Lower leg skin (tissue), 4 donors: ENCODE data around the gene PROSER2. TPM values are rescaled to one million over a fixed set of nuclear protein-coding genes. Genes with fewer than 3 reads are reported as not detected.

ENCODE experiments used
- DNase-seq, 2 donors: peaks; one replicate each; pipeline ENCODE4 v3.0.0-alpha.2; 2019; ENCODE audit warnings: low spot score in 2 of 2
- H3K4me3 ChIP-seq: fragments of 200-600 bp; sonication (generic); 2 replicates; pipeline ENCODE4 v1.5.1; 2017; ENCODE audit warnings: mild to moderate bottlenecking, low read depth; ENCODE audit not compliant: poor library complexity, severe bottlenecking
- POLR2A ChIP-seq, 2 donors: fragments of 450-650 bp; IDR thresholded peaks; one replicate each; pipeline ENCODE4 v1.6.1; 2016 to 2017; ENCODE audit warnings: antibody characterized with exemption in 2 of 2, mild to moderate bottlenecking in 1 of 2, moderate library complexity in 1 of 2
- WGBS, 2 donors: methylation state at CpG; one replicate each; pipeline ENCODE4 v1.1.5; 2018; 5-methylcytosine and 5-hydroxymethylcytosine counted together
- intact Hi-C: fragments of 100-400 bp; cut with DNase I; formaldehyde crosslinking; loops from one replicate; pipeline ENCODE4 v1.15.0; 2023; ENCODE audit warnings: low total_unique reads
- total RNA-seq, 4 donors: library from RNA; depleted of rRNA; stranded (reverse); fragments of >200 nt; gene quantifications; one replicate each; pipeline ENCODE4 v1.1.0, GENCODE V29; 2016
- TF ChIP-seq, protein P1 (sequence below), 3 donors: fragments of 450-650 bp; IDR thresholded peaks; one replicate each; pipeline ENCODE4 v1.5.1; 2016; ENCODE audit warnings: antibody characterized with exemption in 3 of 3, mild to moderate bottlenecking in 3 of 3, moderate library complexity in 2 of 3

PROSER2 gene
- total RNA-seq, 4 donors from 2014 or later: 5.6 to 14.7 (median 9.1) TPM

DNA sequence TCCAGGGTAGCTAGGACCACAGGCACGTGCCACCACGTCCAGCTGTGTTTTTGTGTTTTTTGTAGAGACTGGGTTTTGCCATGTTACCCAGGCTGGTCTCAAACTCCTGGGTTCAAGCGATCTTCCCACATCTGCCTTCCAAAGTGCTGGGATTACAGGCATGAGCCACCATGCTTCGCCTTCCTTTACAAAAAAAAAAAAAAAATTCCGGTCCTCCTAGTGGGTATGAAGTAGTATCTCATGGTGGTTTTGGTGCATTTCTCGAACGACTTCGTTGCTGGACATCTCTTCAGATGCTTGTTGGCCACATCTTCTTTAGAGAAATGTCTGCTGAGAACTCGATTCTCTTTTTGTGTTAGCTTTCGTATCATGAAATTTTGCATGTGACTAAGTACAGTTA, 3.9 kb downstream of the PROSER2 start:
- DNase-seq: no peak
- TF ChIP-seq, protein P1, sequence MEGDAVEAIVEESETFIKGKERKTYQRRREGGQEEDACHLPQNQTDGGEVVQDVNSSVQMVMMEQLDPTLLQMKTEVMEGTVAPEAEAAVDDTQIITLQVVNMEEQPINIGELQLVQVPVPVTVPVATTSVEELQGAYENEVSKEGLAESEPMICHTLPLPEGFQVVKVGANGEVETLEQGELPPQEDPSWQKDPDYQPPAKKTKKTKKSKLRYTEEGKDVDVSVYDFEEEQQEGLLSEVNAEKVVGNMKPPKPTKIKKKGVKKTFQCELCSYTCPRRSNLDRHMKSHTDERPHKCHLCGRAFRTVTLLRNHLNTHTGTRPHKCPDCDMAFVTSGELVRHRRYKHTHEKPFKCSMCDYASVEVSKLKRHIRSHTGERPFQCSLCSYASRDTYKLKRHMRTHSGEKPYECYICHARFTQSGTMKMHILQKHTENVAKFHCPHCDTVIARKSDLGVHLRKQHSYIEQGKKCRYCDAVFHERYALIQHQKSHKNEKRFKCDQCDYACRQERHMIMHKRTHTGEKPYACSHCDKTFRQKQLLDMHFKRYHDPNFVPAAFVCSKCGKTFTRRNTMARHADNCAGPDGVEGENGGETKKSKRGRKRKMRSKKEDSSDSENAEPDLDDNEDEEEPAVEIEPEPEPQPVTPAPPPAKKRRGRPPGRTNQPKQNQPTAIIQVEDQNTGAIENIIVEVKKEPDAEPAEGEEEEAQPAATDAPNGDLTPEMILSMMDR (IDR thresholded peaks at IDR 0.05): no peak
- TF ChIP-seq POLR2A (IDR thresholded peaks at IDR 0.05): no peak
- 88 to 90% methylated on average over 10 of the region's 10 CpGs for WGBS, 2 donors
- intact Hi-C loops: no loop called here
- H3K4me3 ChIP-seq: no peak overlapping the region

DNA sequence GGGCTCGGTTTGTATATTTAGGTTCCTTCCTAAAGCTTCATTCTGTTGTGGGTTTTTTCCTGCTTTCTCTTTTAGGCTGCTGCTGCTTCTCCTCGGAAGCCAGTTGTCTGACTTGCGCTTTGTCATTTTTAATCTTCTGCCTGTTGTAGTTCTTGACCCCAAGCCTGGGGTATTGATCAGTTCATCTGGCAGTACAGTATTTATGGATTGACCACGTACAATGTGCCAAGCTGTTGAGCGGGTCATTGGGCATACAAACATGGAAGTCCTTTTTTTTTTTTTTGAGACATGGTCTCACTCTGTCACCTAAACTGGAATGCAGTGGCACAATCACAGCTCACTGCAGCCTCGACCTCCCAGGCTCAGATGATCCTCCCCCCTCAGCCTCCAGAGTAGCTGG, 4.3 kb downstream of the PROSER2 start:
- WGBS, 2 donors: 91 to 96% methylated on average over 6 of the region's 6 CpGs
- intact Hi-C loops: no loop called here

DNA sequence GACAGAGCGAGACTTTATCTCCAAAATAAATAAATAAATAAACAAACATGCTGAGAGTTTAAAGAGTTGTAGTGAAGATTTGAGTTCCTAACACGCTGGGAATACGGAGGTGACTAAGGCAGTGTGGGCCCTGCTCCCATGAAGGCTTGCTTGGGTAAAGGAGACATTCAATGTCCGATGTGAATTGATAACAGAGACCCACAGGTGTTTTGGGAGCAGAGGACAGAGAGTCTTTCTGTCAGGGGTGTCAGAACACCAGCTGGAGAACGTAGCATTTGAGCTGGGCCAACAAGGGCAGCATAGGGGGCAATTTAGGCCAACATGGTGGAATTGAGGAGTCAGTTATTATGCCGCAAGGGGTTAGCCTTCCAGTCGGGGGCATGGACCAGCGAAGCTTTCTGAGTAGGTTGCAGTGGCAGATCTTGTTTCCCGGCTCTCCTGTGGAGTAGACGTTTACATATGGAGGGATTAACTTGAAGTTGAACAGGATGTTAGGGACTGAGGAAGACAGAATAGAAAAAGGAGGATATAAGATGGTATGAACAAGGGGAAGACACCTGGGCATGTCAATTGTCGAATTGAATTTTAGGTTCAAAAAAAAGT, 5.6 kb downstream of the PROSER2 start:
- WGBS, 2 donors: 82 to 86% methylated on average over 11 of the region's 11 CpGs
- TF ChIP-seq, protein P1 (IDR thresholded peaks at IDR 0.05): no peak
- no peak for TF ChIP-seq POLR2A (IDR thresholded peaks at IDR 0.05)
- no peak overlapping the region for H3K4me3 ChIP-seq
- no peak for DNase-seq
- intact Hi-C loops: no loop called here

More for the DNA sequence above, 4.3 kb downstream of the PROSER2 start:
- no peak overlapping the region for H3K4me3 ChIP-seq
- TF ChIP-seq POLR2A (IDR thresholded peaks at IDR 0.05): no peak
- TF ChIP-seq, protein P1 (IDR thresholded peaks at IDR 0.05): no peak
- no peak for DNase-seq

DNA sequence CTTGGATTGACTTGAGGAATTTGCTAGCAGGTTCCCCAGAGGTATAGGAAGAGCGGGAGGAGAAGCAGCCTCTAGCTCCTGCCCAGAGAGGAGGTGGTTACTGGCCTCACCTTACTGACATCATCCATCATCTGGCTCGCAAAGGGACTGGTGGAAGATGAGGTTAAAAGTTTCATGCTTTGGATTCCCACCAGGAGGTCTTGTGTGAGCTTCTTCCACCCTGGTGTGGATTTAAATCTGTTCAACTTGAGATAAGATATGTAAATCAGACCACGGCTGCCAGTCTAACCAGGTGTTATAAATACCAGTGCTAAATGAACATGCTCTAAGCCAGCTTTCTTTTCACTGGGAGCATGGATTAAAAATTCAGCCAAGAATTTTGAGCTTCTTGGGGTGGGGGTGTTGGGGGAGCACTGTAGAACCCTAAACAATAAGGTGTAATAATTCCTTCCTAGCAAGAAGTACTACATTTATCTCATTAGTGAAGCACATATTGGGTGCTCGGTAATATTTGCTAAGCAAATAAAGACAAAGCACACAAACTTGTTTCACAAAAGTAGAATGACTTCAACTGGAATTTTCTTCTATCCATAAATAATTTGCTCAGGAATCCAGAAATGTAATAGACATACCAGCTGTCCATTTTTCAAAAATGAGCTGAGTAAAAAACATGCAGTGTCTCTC, 7.8 kb downstream of the PROSER2 start:
- no peak for DNase-seq
- 56 to 58% methylated on average over 4 of the region's 4 CpGs for WGBS, 2 donors
- intact Hi-C loops: no loop called here
- TF ChIP-seq POLR2A (IDR thresholded peaks at IDR 0.05): no peak
- TF ChIP-seq, protein P1 (IDR thresholded peaks at IDR 0.05): no peak
- H3K4me3 ChIP-seq: no peak overlapping the region

DNA sequence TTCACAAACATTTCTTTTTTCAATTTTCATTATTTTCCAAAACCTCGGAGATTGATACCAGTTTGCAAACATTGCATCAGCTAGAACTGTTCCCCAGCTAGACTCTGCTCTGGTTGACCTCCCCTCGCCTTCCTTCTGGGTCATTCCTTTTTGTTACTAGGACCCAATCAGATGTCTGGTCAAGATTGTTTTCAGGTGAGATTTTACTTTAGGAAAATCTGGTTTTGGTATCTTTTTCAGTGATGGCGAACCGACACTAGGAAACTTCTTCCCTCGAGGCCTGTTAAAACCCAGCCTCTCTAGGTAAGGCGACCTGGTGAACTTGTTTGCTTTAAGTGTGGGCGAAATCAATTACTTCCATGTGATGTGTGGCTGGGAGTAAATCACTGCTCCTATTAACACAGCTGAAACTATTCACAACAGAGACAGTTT, 8.4 kb downstream of the PROSER2 start:
- H3K4me3 ChIP-seq: no peak overlapping the region
- TF ChIP-seq, protein P1 (IDR thresholded peaks at IDR 0.05): no peak
- TF ChIP-seq POLR2A (IDR thresholded peaks at IDR 0.05): no peak
- intact Hi-C loops: no loop called here
- no peak for DNase-seq
- WGBS, 2 donors: 41 to 46% methylated on average over 7 of the region's 7 CpGs
